HL-60 (cell line): ENCODE data around the gene SMPD4.
"Not testable (repeated sequence)": the region's sequence is repeated elsewhere in the genome, so short reads cannot be mapped to it uniquely, and the experiment has no call there.

ENCODE experiments used
- GABPA ChIP-seq: IDR thresholded peaks from 2 replicates; pipeline ENCODE4 v1.6.1; 2012; ENCODE audit warnings: low read depth
- TF ChIP-seq, protein P1 (sequence below): IDR thresholded peaks from one replicate; pipeline ENCODE4 v1.5.1; 2011; ENCODE audit warnings: low read length, control low read depth, inconsistent platforms; ENCODE audit not compliant: insufficient read depth

DNA sequence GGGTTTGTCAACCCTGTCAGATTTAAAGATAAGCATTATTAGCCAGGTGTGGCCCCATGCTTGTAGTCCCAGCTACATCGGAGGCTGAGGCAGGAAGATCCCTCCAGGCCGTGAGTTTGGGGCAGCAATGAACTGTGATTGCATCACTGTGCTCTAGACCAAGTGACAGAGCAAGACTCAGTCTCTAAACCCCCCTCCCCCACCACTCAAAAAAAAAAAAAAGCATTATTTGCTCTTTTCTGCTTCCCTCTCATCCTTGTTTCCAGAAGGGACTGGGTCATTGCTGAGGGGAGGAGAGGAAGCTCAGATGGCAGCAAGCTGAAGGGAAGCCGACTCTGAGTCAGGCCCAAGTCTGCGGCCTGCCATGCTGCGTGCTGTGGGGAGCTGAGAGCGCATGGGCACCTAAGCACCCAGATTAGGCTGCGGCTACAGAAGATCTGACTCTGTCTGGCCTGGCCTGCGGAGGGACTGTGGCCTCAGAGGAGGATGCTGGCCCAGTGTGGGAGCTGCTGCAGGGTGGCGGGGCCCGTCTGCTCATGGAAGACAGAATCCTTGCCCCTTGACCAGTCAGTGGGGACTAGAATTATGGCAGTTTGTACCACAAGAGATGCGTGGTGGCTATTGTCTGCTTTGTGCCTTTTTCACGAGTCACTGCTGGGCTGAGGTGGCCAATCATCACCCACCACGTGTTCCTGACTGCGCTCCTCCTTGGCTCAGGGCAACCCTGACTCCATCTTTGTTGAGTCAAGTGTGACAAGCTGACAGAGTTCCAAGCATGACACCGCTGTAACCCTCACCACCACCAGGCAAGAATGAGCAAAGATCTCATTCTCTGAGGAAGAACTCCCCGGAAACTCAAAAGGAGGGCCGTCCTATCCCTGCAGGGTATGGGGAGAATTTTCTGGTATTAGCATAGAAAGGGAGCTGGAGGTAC, 6.7 kb upstream of the SMPD4 start:
- TF ChIP-seq, protein P1, sequence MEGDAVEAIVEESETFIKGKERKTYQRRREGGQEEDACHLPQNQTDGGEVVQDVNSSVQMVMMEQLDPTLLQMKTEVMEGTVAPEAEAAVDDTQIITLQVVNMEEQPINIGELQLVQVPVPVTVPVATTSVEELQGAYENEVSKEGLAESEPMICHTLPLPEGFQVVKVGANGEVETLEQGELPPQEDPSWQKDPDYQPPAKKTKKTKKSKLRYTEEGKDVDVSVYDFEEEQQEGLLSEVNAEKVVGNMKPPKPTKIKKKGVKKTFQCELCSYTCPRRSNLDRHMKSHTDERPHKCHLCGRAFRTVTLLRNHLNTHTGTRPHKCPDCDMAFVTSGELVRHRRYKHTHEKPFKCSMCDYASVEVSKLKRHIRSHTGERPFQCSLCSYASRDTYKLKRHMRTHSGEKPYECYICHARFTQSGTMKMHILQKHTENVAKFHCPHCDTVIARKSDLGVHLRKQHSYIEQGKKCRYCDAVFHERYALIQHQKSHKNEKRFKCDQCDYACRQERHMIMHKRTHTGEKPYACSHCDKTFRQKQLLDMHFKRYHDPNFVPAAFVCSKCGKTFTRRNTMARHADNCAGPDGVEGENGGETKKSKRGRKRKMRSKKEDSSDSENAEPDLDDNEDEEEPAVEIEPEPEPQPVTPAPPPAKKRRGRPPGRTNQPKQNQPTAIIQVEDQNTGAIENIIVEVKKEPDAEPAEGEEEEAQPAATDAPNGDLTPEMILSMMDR, result not testable (repeated sequence)
- TF ChIP-seq GABPA, result not testable (repeated sequence)
